ENCODE data around the gene MIB1. TPM values are rescaled to one million over a fixed set of nuclear protein-coding genes. Genes with fewer than 3 reads are reported as not detected.

Gene MIB1
- total RNA-seq, 2 experiments from 2014 or later = 24.7 to 33.6 TPM

- no peaks in the 10 kb centered on the region for H3K27me3 Mint-ChIP-seq
- POLR2A ChIA-PET = no interaction called here
- no peaks in the 10 kb centered on the region for H3K4me1 Mint-ChIP-seq
- H3K4me3 Mint-ChIP-seq = no peak overlapping the region
- intact Hi-C loops (cut with DNase I, micrococcal nuclease) = loop anchor here in 1 of 2 experiments (10.0 kb wide), 1 partner anchor 175 kb away; no protein-coding TSS in a partner anchor
- no peak overlapping the region for H3K27ac Mint-ChIP-seq
- DNase-seq (no peak), ATAC-seq (no peak)
- no peaks in the 10 kb centered on the region for H3K9me3 Mint-ChIP-seq (ENCODE audit: low read depth)
- H3K36me3 Mint-ChIP-seq (ENCODE audit: low read depth) = peaks cover 29% of the 10 kb centered on the region
- CTCF ChIA-PET = interaction anchor here (0.8 to 1.6 kb wide), 3 partner anchors 11 to 135 kb away, joined by 3 to 6 read pairs (median 3); no protein-coding TSS in a partner anchor
Measured at GRCh38 chr18:21820033-21820810, 79.6 kb downstream of the MIB1 start.

- no peak overlapping the region for H3K27ac Mint-ChIP-seq
- H3K9me3 Mint-ChIP-seq (ENCODE audit: low read depth) = no peaks in the 10 kb centered on the region
- H3K36me3 Mint-ChIP-seq (ENCODE audit: low read depth) = peaks cover 29% of the 10 kb centered on the region
- no peak for ATAC-seq
- POLR2A ChIA-PET = no interaction called here
- no peak overlapping the region for H3K4me3 Mint-ChIP-seq
- intact Hi-C loops (cut with DNase I, micrococcal nuclease) = loop anchor here in 1 of 2 experiments (10.0 kb wide), 1 partner anchor 176 kb away; no protein-coding TSS in a partner anchor
- DNase-seq = no peak
- H3K4me1 Mint-ChIP-seq = no peaks in the 10 kb centered on the region
- no peaks in the 10 kb centered on the region for H3K27me3 Mint-ChIP-seq
- CTCF ChIA-PET = interaction anchor here (0.5 to 1.6 kb wide), 4 partner anchors 10 to 135 kb away, joined by 3 to 6 read pairs (median 3); no protein-coding TSS in a partner anchor
Measured at GRCh38 chr18:21820811-21821143, 80.2 kb downstream of the MIB1 start.

GRCh38 chr18:21823848-21824247 lies 83.3 kb downstream of the MIB1 start:
- Mint-ChIP-seq H3K36me3 (ENCODE audit: low read depth) (peaks cover 20% of the 10 kb centered on the region), H3K27ac (no peak overlapping the region), H3K4me3 (no peak overlapping the region), H3K9me3 (ENCODE audit: low read depth) (no peaks in the 10 kb centered on the region), H3K4me1 (no peaks in the 10 kb centered on the region), H3K27me3 (no peaks in the 10 kb centered on the region)
- ChIA-PET POLR2A (no interaction called here), CTCF (interaction anchor here (0.7 kb wide), 2 partner anchors 46 to 774 kb away, joined by 3 to 4 read pairs; no protein-coding TSS in a partner anchor)
- intact Hi-C loops (cut with DNase I, micrococcal nuclease) = loop anchor here in 1 of 2 experiments (10.0 kb wide), 1 partner anchor 179 kb away; no protein-coding TSS in a partner anchor
- DNase-seq (no peak), ATAC-seq (no peak)

GRCh38 chr18:21826196-21826595 lies 85.6 kb downstream of the MIB1 start:
- H3K4me1 Mint-ChIP-seq = no peaks in the 10 kb centered on the region
- H3K36me3 Mint-ChIP-seq (ENCODE audit: low read depth) = peaks cover 10% of the 10 kb centered on the region
- ATAC-seq (no peak), DNase-seq (no peak)
- POLR2A ChIA-PET = no interaction called here
- H3K4me3 Mint-ChIP-seq = no peak overlapping the region
- H3K9me3 Mint-ChIP-seq (ENCODE audit: low read depth) = no peaks in the 10 kb centered on the region
- intact Hi-C loops (cut with DNase I, micrococcal nuclease) = loop anchor here in 1 of 2 experiments (10.0 kb wide), 1 partner anchor 181 kb away; no protein-coding TSS in a partner anchor
- CTCF ChIA-PET = interaction anchor here (0.6 to 1.9 kb wide), 2 partner anchors 10 to 30 kb away, joined by 3 to 9 read pairs; no protein-coding TSS in a partner anchor
- no peaks in the 10 kb centered on the region for H3K27me3 Mint-ChIP-seq
- no peak overlapping the region for H3K27ac Mint-ChIP-seq

- ATAC-seq (no peak), DNase-seq (no peak)
- Mint-ChIP-seq H3K4me1 (no peaks in the 10 kb centered on the region), H3K4me3 (no peak overlapping the region), H3K27me3 (no peaks in the 10 kb centered on the region), H3K36me3 (ENCODE audit: low read depth) (peaks cover 9% of the 10 kb centered on the region), H3K27ac (no peak overlapping the region), H3K9me3 (ENCODE audit: low read depth) (no peaks in the 10 kb centered on the region)
- ChIA-PET POLR2A (no interaction called here), CTCF (interaction anchor here (1.9 kb wide), 1 partner anchor 11 kb away, joined by 9 read pairs; no protein-coding TSS in a partner anchor)
- intact Hi-C loops (cut with DNase I, micrococcal nuclease) = loop anchor here in 1 of 2 experiments (10.0 kb wide), 1 partner anchor 182 kb away; no protein-coding TSS in a partner anchor
Measured at GRCh38 chr18:21826641-21827302, 86.2 kb downstream of the MIB1 start.

- H3K27me3 Mint-ChIP-seq = no peaks in the 10 kb centered on the region
- ATAC-seq = no peak
- no peak overlapping the region for H3K27ac Mint-ChIP-seq
- ChIA-PET POLR2A (no interaction called here), CTCF (interaction anchor here (0.8 to 1.3 kb wide), 2 partner anchors 10 to 13 kb away, joined by 4 to 6 read pairs; no protein-coding TSS in a partner anchor)
- H3K9me3 Mint-ChIP-seq (ENCODE audit: low read depth) = no peaks in the 10 kb centered on the region
- peaks cover 2% of the 10 kb centered on the region for H3K36me3 Mint-ChIP-seq (ENCODE audit: low read depth)
- H3K4me3 Mint-ChIP-seq = no peak overlapping the region
- intact Hi-C loops (cut with DNase I, micrococcal nuclease) = loop anchor here in 1 of 2 experiments (2.0 kb wide), 1 partner anchor 18 kb away; no protein-coding TSS in a partner anchor
- no peaks in the 10 kb centered on the region for H3K4me1 Mint-ChIP-seq
- DNase-seq = no peak
Measured at GRCh38 chr18:21830532-21830931, 89.9 kb downstream of the MIB1 start.

- Mint-ChIP-seq H3K4me1 (no peaks in the 10 kb centered on the region), H3K27me3 (no peaks in the 10 kb centered on the region), H3K27ac (no peak overlapping the region), H3K36me3 (ENCODE audit: low read depth) (peaks cover 2% of the 10 kb centered on the region), H3K4me3 (no peak overlapping the region), H3K9me3 (ENCODE audit: low read depth) (no peaks in the 10 kb centered on the region)
- ATAC-seq (no peak), DNase-seq (no peak)
- POLR2A ChIA-PET = interaction anchor here (0.7 kb wide), 1 partner anchor 178 kb away, joined by 6 read pairs; no protein-coding TSS in a partner anchor
- CTCF ChIA-PET = interaction anchor here (0.6 to 1.5 kb wide), 4 partner anchors 10 to 121 kb away, joined by 3 to 6 read pairs (median 3); no protein-coding TSS in a partner anchor
- intact Hi-C loops (cut with DNase I, micrococcal nuclease) = loop anchor here in 1 of 2 experiments (2.0 kb wide), 1 partner anchor 19 kb away; no protein-coding TSS in a partner anchor
Measured at GRCh38 chr18:21831413-21831831, 90.8 kb downstream of the MIB1 start.

GRCh38 chr18:21833604-21834298 lies 93.2 kb downstream of the MIB1 start:
- POLR2A ChIA-PET = no interaction called here

GRCh38 chr18:21834299-21834660 lies 93.7 kb downstream of the MIB1 start:
- H3K27me3 Mint-ChIP-seq = no peaks in the 10 kb centered on the region
- CTCF ChIA-PET = interaction anchor here (0.6 to 0.7 kb wide), 2 partner anchors 26 to 149 kb away, joined by 3 read pairs; no protein-coding TSS in a partner anchor
- intact Hi-C loops (cut with DNase I, micrococcal nuclease) = no loop called here
- no peaks in the 10 kb centered on the region for H3K9me3 Mint-ChIP-seq (ENCODE audit: low read depth)
- no peak for DNase-seq
- peaks cover 2% of the 10 kb centered on the region for H3K36me3 Mint-ChIP-seq (ENCODE audit: low read depth)
- no peak overlapping the region for H3K27ac Mint-ChIP-seq
- no peak overlapping the region for H3K4me3 Mint-ChIP-seq
- no peaks in the 10 kb centered on the region for H3K4me1 Mint-ChIP-seq
- POLR2A ChIA-PET = no interaction called here
- ATAC-seq = no peak

More at GRCh38 chr18:21833604-21834298, 93.2 kb downstream of the MIB1 start:
- CTCF ChIA-PET = interaction anchor here (0.9 kb wide), 1 partner anchor 18 kb away, joined by 3 read pairs; no protein-coding TSS in a partner anchor
- ATAC-seq (no peak), DNase-seq (no peak)
- Mint-ChIP-seq H3K36me3 (ENCODE audit: low read depth) (peaks cover 2% of the 10 kb centered on the region), H3K4me3 (no peak overlapping the region), H3K4me1 (no peaks in the 10 kb centered on the region), H3K27ac (no peak overlapping the region), H3K27me3 (no peaks in the 10 kb centered on the region), H3K9me3 (ENCODE audit: low read depth) (no peaks in the 10 kb centered on the region)
- intact Hi-C loops (cut with DNase I, micrococcal nuclease) = no loop called here

GRCh38 chr18:21841570-21841969 lies 101.0 kb downstream of the MIB1 start:
- H3K27ac Mint-ChIP-seq = no peak overlapping the region
- intact Hi-C loops (cut with DNase I, micrococcal nuclease) = loop anchor here in 1 of 2 experiments (5.0 kb wide), 2 partner anchors 51 to 54 kb away; no protein-coding TSS in a partner anchor
- H3K4me3 Mint-ChIP-seq = no peak overlapping the region
- ATAC-seq (no peak), DNase-seq (no peak)
- H3K9me3 Mint-ChIP-seq (ENCODE audit: low read depth) = no peaks in the 10 kb centered on the region
- H3K27me3 Mint-ChIP-seq = no peaks in the 10 kb centered on the region
- no peaks in the 10 kb centered on the region for H3K4me1 Mint-ChIP-seq
- ChIA-PET POLR2A (no interaction called here), CTCF (interaction anchor here (0.6 to 1.6 kb wide), 2 partner anchors 9 to 24 kb away, joined by 3 to 4 read pairs; no protein-coding TSS in a partner anchor)
- peaks cover 21% of the 10 kb centered on the region for H3K36me3 Mint-ChIP-seq (ENCODE audit: low read depth)
